Esophagus squamous epithelium (tissue), 5 donors: Measurements from ENCODE around the gene PIK3CB. TPM values are rescaled to one million over a fixed set of nuclear protein-coding genes. Genes with fewer than 3 reads are reported as not detected.

ENCODE experiments used
- DNase-seq: peaks from one replicate; lab custom pipeline; 2025; lab: John Stamatoyannopoulos, UW
- H3K27ac ChIP-seq, 4 donors: fragments of 200-600 bp; sonication (generic); one replicate each; pipeline ENCODE4 v1.5.1; 2016 to 2019; ENCODE audit warnings: mild to moderate bottlenecking in 1 of 4
- H3K27me3 ChIP-seq, 4 donors: fragments of 200-600 bp; sonication (generic); 1 replicate in 3 of 4; 2 replicates in 1 of 4; pipeline versions ENCODE4 v1.5.1 to v1.6.0; 2017 to 2021; ENCODE audit warnings: antibody characterized with exemption in 1 of 4
- H3K36me3 ChIP-seq, 3 donors: fragments of 200-600 bp; sonication (generic); one replicate each; pipeline ENCODE4 v1.5.1; 2016 to 2019
- H3K4me1 ChIP-seq, 3 donors: fragments of 200-600 bp; sonication (generic); one replicate each; pipeline ENCODE4 v1.5.1; 2017 to 2019
- H3K4me3 ChIP-seq, 4 donors: fragments of 200-600 bp; sonication (generic); 1 replicate in 3 of 4; 2 replicates in 1 of 4; pipeline ENCODE4 v1.5.1; 2016 to 2019; ENCODE audit warnings: mild to moderate bottlenecking in 2 of 4, moderate library complexity in 1 of 4
- H3K9me3 ChIP-seq, 3 donors: fragments of 200-600 bp; sonication (generic); one replicate each; pipeline ENCODE4 v1.5.1; 2016 to 2019
- POLR2A ChIP-seq, 4 donors: fragments of 450-650 bp; IDR thresholded peaks; one replicate each; pipeline ENCODE4 v1.6.1; 2017; ENCODE audit warnings: antibody characterized with exemption in 4 of 4, mild to moderate bottlenecking in 4 of 4, moderate library complexity in 3 of 4
- WGBS, 2 donors: methylation state at CpG; one replicate each; pipeline ENCODE4 v1.1.5; 2018; 5-methylcytosine and 5-hydroxymethylcytosine counted together
- intact Hi-C: fragments of 100-400 bp; cut with DNase I; formaldehyde crosslinking; loops from one replicate; pipeline ENCODE4 v1.15.0; 2022
- total RNA-seq, 4 donors: library from RNA; depleted of rRNA; stranded (reverse); fragments of >200 nt; gene quantifications; one replicate each; pipeline ENCODE4 v1.1.0, GENCODE V29; 2016
- TF ChIP-seq, protein P1 (sequence below), 6 experiments: fragments of 450-650 bp in 4 of 6; fragments of 200-600 bp in 2 of 6; sonication (generic) in 2 of 6; IDR thresholded peaks; one replicate each; pipeline ENCODE4 v1.5.1; 2016 to 2019; ENCODE audit warnings: antibody characterized with exemption in 6 of 6, mild to moderate bottlenecking in 4 of 6, moderate library complexity in 4 of 6
- donor health status: DM: yes; HTN: yes; CAD: no.

PIK3CB gene
- total RNA-seq, 4 donors from 2014 or later = 14.7 to 36.2 (median 28.5) TPM

DNA sequence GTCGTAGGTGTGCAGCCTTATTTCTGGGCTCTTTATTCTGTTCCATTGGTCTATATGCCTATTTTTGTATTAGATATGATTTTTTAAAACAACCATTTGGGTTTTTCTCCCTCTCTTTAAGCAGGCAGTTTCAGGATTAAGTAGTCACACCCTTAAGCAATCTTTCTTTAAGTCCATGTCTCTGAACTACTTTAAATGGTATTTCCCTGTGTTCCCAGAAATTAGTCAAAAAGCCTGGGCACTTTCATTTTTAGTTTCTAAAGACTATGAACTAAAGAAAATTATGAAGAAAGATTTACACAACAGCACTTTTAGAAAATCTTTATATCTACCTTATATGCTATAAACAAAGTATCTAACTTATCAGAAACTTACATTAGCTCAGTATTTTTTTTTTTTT, 115.9 kb downstream of the PIK3CB start:
- no peak overlapping the region for H3K27ac ChIP-seq
- no peak for DNase-seq
- TF ChIP-seq, protein P1, sequence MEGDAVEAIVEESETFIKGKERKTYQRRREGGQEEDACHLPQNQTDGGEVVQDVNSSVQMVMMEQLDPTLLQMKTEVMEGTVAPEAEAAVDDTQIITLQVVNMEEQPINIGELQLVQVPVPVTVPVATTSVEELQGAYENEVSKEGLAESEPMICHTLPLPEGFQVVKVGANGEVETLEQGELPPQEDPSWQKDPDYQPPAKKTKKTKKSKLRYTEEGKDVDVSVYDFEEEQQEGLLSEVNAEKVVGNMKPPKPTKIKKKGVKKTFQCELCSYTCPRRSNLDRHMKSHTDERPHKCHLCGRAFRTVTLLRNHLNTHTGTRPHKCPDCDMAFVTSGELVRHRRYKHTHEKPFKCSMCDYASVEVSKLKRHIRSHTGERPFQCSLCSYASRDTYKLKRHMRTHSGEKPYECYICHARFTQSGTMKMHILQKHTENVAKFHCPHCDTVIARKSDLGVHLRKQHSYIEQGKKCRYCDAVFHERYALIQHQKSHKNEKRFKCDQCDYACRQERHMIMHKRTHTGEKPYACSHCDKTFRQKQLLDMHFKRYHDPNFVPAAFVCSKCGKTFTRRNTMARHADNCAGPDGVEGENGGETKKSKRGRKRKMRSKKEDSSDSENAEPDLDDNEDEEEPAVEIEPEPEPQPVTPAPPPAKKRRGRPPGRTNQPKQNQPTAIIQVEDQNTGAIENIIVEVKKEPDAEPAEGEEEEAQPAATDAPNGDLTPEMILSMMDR (IDR thresholded peaks at IDR 0.05) = no peak
- no peak for TF ChIP-seq POLR2A (IDR thresholded peaks at IDR 0.05)
- no peak overlapping the region for H3K4me3 ChIP-seq
- H3K27me3 ChIP-seq = no peaks in the 10 kb centered on the region
- 57 to 58% methylated on average over 1 of the region's 1 CpG for WGBS, 2 donors
- no peaks in the 10 kb centered on the region for H3K9me3 ChIP-seq
- H3K4me1 ChIP-seq = no peaks in the 10 kb centered on the region
- intact Hi-C loops = no loop called here
- H3K36me3 ChIP-seq = peaks cover 0 to 5% (median 0%) of the 10 kb centered on the region in 3 donors

DNA sequence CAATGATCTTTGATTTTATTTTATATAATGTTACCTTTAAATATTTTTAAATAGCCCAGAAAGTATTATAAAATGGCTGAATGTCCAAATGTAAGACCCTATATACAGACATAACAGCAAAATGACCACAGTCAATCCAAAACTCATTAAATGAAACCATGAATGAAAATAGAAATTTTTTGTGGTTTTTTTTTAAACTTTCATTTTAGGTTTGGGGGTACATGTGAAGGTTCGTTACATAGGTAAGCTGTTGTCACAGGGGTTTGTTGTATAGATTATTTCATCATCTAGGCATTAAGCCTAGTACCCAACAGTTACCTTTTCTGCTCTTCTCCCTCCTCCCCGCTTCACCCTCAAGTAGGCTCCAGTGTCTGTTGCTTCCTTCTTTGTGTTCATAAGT, 117.4 kb downstream of the PIK3CB start:
- H3K4me3 ChIP-seq = no peak overlapping the region
- peaks cover 0 to 19% (median 7%) of the 10 kb centered on the region in 3 donors for H3K36me3 ChIP-seq
- H3K4me1 ChIP-seq = no peaks in the 10 kb centered on the region
- H3K9me3 ChIP-seq = no peaks in the 10 kb centered on the region
- WGBS, 2 donors = 76 to 96% methylated on average over 2 of the region's 2 CpGs
- H3K27ac ChIP-seq = no peak overlapping the region
- no peaks in the 10 kb centered on the region for H3K27me3 ChIP-seq
- intact Hi-C loops = no loop called here
- TF ChIP-seq, protein P1 (IDR thresholded peaks at IDR 0.05) = no peak
- no peak for TF ChIP-seq POLR2A (IDR thresholded peaks at IDR 0.05)
- no peak for DNase-seq

DNA sequence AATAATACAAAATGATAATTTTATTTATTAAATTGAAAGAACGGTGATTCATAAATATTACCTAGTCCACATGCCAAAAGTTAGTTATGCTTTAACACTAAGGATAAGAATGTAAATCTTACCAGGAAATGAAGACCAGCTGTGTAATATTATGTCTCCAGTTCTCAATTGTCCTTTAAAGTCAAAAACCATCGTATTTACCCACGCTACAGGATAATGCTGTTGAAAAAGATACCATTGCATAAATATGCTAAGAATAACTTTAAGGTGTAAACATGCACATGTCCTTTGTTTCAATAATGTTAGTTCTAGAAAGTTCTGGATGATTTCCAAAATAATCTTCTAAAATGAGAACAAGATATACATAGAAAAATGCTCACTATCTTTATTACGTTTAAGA, 122.6 kb downstream of the PIK3CB start:
- TF ChIP-seq POLR2A (IDR thresholded peaks at IDR 0.05) = no peak
- TF ChIP-seq, protein P1 (IDR thresholded peaks at IDR 0.05) = no peak
- H3K27ac ChIP-seq = no peak overlapping the region
- peaks cover 0 to 60% (median 7%) of the 10 kb centered on the region in 3 donors for H3K36me3 ChIP-seq
- 89 to 91% methylated on average over 4 of the region's 4 CpGs for WGBS, 2 donors
- no peaks in the 10 kb centered on the region for H3K27me3 ChIP-seq
- no peak for DNase-seq
- intact Hi-C loops = no loop called here
- H3K9me3 ChIP-seq = no peaks in the 10 kb centered on the region
- no peaks in the 10 kb centered on the region for H3K4me1 ChIP-seq
- H3K4me3 ChIP-seq = no peak overlapping the region

GRCh38 chr3:138705675-138706074, 129.1 kb downstream of the PIK3CB start:
- H3K36me3 ChIP-seq = peaks cover 0 to 74% (median 0%) of the 10 kb centered on the region in 3 donors
- no peaks in the 10 kb centered on the region for H3K27me3 ChIP-seq
- 84 to 97% methylated on average over 1 of the region's 1 CpG for WGBS, 2 donors
- no peaks in the 10 kb centered on the region for H3K9me3 ChIP-seq
- DNase-seq = no peak
- no peak for TF ChIP-seq POLR2A (IDR thresholded peaks at IDR 0.05)
- TF ChIP-seq, protein P1 (IDR thresholded peaks at IDR 0.05) = no peak
- H3K4me1 ChIP-seq = no peaks in the 10 kb centered on the region
- intact Hi-C loops = no loop called here
- no peak overlapping the region for H3K27ac ChIP-seq
- no peak overlapping the region for H3K4me3 ChIP-seq

DNA sequence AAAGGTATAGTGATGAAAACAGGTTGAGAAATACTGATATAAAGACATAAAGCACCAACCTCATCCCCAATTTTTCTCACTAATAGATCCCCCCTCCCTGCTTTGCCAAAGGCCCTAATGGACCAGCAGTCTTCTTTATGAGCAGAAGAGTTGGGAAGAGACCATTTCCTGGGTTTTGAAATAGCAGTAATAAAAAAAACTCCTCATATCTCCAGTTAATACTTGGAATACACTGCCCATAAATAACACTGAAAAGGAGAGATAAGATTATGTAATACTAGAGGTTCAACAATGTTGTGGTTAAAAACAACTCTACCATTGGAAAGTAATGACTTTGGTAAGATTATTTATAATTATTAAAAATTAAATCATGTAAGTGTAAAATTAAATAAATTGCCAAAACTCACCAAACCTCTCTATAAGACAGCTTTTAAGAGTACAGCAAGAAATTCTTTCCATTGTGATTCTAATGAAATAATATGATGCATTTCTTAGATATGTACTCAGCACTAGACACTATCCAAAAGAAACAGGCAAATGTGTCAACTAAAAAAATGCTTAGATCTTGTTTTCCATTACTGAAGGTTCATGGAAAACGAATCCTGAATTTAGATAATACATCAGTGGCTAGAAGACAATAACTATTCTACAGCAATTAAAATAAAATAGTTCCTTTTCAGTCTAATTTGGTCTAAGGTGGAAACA, 137.9 kb downstream of the PIK3CB start:
- no peak for DNase-seq
- peaks cover 0 to 73% (median 0%) of the 10 kb centered on the region in 3 donors for H3K36me3 ChIP-seq
- 79 to 93% methylated on average over 1 of the region's 1 CpG for WGBS, 2 donors
- no peaks in the 10 kb centered on the region for H3K4me1 ChIP-seq
- no peak overlapping the region for H3K4me3 ChIP-seq
- no peaks in the 10 kb centered on the region for H3K27me3 ChIP-seq
- no peak for TF ChIP-seq POLR2A (IDR thresholded peaks at IDR 0.05)
- TF ChIP-seq, protein P1 (IDR thresholded peaks at IDR 0.05) = no peak
- H3K27ac ChIP-seq = no peak overlapping the region
- H3K9me3 ChIP-seq = no peaks in the 10 kb centered on the region
- intact Hi-C loops = no loop called here
